ENCODE results near the gene PACSIN2. TPM values are rescaled to one million over a fixed set of nuclear protein-coding genes. Genes with fewer than 3 reads are reported as not detected.

PACSIN2 gene
- total RNA-seq, 4 donors from 2014 or later: 73.1 to 171 (median 107) TPM

DNA sequence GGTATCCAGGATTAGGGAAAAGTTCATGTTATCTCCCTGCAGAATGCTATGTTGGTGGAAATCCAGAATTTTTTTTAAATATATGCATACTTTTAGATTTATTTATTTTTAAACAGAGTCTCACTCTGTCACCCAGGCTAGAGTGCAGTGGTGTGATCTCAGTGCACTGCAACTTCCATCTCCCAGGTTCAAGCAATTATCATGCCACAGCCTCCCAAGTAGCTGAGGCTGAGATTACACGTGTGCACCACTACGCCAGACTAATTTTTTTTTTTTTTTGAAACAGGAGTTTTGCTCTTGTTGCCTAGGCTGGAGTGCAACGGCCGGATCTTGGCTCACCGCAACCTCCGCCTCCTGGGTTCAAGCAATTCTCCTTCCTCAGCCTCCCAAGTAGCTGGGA is 2.6 kb downstream of the PACSIN2 start:
- 73% methylated on average over 6 of the region's 6 CpGs; no CpG with 5 or more reads in 1 of the 2 donors for WGBS, 2 donors (ENCODE audit: low coverage in 1 of 2)
- Histone ChIP-seq H3K4me1 (peaks cover 3 to 71% (median 20%) of the 10 kb centered on the region in 3 donors), H3K27me3 (no peaks in the 10 kb centered on the region), H3K27ac (no peak overlapping the region), H3K4me3 (no peak overlapping the region), H3K9me3 (no peaks in the 10 kb centered on the region), H3K36me3 (no peaks in the 10 kb centered on the region)
- ATAC-seq: no peak
- TF ChIP-seq POLR2AphosphoS5 (IDR thresholded peaks at IDR 0.05) (no peak), CTCF (IDR thresholded peaks at IDR 0.05) (no peak)

DNA sequence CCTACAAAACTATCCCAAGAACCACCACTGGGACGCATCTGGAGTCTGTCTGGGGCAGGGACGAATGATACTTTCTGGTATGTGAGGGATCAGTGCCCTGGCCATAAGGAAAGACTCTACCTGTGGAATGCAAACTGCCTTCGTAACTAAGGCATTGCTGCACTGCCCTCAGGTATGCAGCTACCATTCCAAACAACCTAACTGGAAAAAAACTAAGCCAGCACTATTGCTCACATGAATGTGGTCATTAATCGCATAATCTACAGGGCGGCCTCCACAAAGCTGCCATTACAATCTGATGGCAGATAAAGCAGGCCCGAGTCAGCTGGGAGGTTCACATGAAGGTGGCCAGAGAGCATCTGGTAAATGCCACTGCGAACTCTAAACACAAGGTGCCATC is 3.9 kb downstream of the PACSIN2 start:
- no peak for ATAC-seq
- WGBS, 2 donors (ENCODE audit: low coverage in 1 of 2): 51 to 60% methylated on average over 2 to 3 of the region's 7 CpGs
- Histone ChIP-seq H3K4me1 (peaks cover 3 to 84% (median 20%) of the 10 kb centered on the region in 3 donors), H3K27ac (no peak overlapping the region), H3K4me3 (no peak overlapping the region), H3K27me3 (no peaks in the 10 kb centered on the region), H3K9me3 (no peaks in the 10 kb centered on the region), H3K36me3 (no peaks in the 10 kb centered on the region)
- TF ChIP-seq POLR2A (IDR thresholded peaks at IDR 0.05): no peak
- TF ChIP-seq EP300 (IDR thresholded peaks at IDR 0.05): no peak
- no peak for TF ChIP-seq POLR2AphosphoS5 (IDR thresholded peaks at IDR 0.05)
- TF ChIP-seq CTCF (IDR thresholded peaks at IDR 0.05): no peak

GRCh38 chr22:43009444-43009843 is 5.5 kb downstream of the PACSIN2 start:
- no peaks in the 10 kb centered on the region for H3K36me3 ChIP-seq
- 74 to 85% methylated on average over 3 to 4 of the region's 4 CpGs for WGBS, 2 donors (ENCODE audit: low coverage in 1 of 2)
- TF ChIP-seq EP300 (IDR thresholded peaks at IDR 0.05) (no peak), POLR2A (IDR thresholded peaks at IDR 0.05) (no peak), CTCF (IDR thresholded peaks at IDR 0.05) (no peak), POLR2AphosphoS5 (IDR thresholded peaks at IDR 0.05) (no peak)
- H3K4me3 ChIP-seq: no peak overlapping the region
- no peak for ATAC-seq
- H3K27ac ChIP-seq: peak overlapping the region in 3 of 4 donors; percentile 58 to 66 (median 60)
- H3K27me3 ChIP-seq: no peaks in the 10 kb centered on the region
- peaks cover 3 to 91% (median 26%) of the 10 kb centered on the region in 3 donors for H3K4me1 ChIP-seq
- H3K9me3 ChIP-seq: no peaks in the 10 kb centered on the region

- ATAC-seq: peak; percentile 13
- 52 to 59% methylated on average over 2 to 4 of the region's 4 CpGs for WGBS, 2 donors (ENCODE audit: low coverage in 1 of 2)
- no peaks in the 10 kb centered on the region for H3K36me3 ChIP-seq
- peak; percentile 51 for TF ChIP-seq POLR2AphosphoS5 (IDR thresholded peaks at IDR 0.05)
- no peak for TF ChIP-seq CTCF (IDR thresholded peaks at IDR 0.05)
- TF ChIP-seq POLR2A (IDR thresholded peaks at IDR 0.05): no peak
- no peak for TF ChIP-seq EP300 (IDR thresholded peaks at IDR 0.05)
- H3K27ac ChIP-seq: peak overlapping the region in 3 of 4 donors; percentile 58 to 66 (median 60)
- no peak overlapping the region for H3K4me3 ChIP-seq
- no peaks in the 10 kb centered on the region for H3K9me3 ChIP-seq
- H3K27me3 ChIP-seq: no peaks in the 10 kb centered on the region
- H3K4me1 ChIP-seq: peaks cover 3 to 95% (median 30%) of the 10 kb centered on the region in 3 donors
These were observed 6.0 kb downstream of the PACSIN2 start for GRCh38 chr22:43008921-43009320.

DNA sequence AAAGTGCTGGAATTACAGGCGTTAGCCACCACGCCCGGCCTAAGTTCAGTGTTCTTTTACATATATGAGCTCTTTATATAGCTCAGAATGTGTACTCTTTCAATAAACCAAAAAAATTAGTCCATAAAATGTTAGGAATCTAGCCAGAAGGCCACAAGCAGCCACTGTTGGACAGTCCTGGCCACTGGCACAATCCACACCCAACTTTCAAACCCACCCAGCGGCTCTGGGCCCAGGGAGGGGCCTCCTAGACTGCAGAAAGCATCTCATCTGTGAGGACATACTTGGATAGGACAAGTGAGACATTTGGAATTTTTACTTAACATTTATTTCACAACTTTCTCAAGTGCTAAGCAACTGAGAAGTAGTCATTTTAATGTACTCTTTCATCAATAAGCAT is 6.4 kb downstream of the PACSIN2 start:
- ATAC-seq: peak; percentile 83
- no peaks in the 10 kb centered on the region for H3K27me3 ChIP-seq
- H3K4me3 ChIP-seq: no peak overlapping the region
- H3K27ac ChIP-seq: peak overlapping the region in 3 of 4 donors; percentile 58 to 66 (median 60)
- TF ChIP-seq EP300 (IDR thresholded peaks at IDR 0.05): no peak
- no peak for TF ChIP-seq CTCF (IDR thresholded peaks at IDR 0.05)
- TF ChIP-seq POLR2A (IDR thresholded peaks at IDR 0.05): no peak
- no peak for TF ChIP-seq POLR2AphosphoS5 (IDR thresholded peaks at IDR 0.05)
- no peaks in the 10 kb centered on the region for H3K36me3 ChIP-seq
- H3K9me3 ChIP-seq: no peaks in the 10 kb centered on the region
- peaks cover 3 to 95% (median 29%) of the 10 kb centered on the region in 3 donors for H3K4me1 ChIP-seq
- 60 to 93% methylated on average over 1 to 4 of the region's 4 CpGs for WGBS, 2 donors (ENCODE audit: low coverage in 1 of 2)

All from gastroesophageal sphincter (tissue), 4 donors.